SU-DHL-6 (cell line): ENCODE data around the gene STK26.

Experiments
- H2AFZ ChIP-seq: fragments of 200-600 bp; sonication (generic); 2 replicates; pipeline ENCODE4 v1.6.1; 2014; ENCODE audit warnings: low read depth, mild to moderate bottlenecking, moderate library complexity, mixed read lengths, antibody characterized with exemption, low read length; ENCODE audit not compliant: severe bottlenecking
- H3F3A ChIP-seq: fragments of 200-600 bp; shearing (Covaris generic); 2 replicates; pipeline ENCODE4 v1.6.0; 2016; ENCODE audit warnings: antibody characterized with exemption, mild to moderate bottlenecking; ENCODE audit not compliant: insufficient read depth
- H3K27ac ChIP-seq: fragments of 200-600 bp; sonication (generic); 2 replicates; pipeline ENCODE4 v1.5.1; 2016; ENCODE audit warnings: low read depth, mild to moderate bottlenecking, low read length, moderate library complexity, mixed read lengths
- H3K27me3 ChIP-seq: fragments of 200-600 bp; sonication (generic), shearing (Covaris generic); 2 replicates; pipeline ENCODE4 v1.6.0; 2014; ENCODE audit warnings: mild to moderate bottlenecking, low read length
- H3K36me3 ChIP-seq: fragments of 200-600 bp; sonication (generic); 2 replicates; pipeline ENCODE4 v1.6.1; 2014; ENCODE audit warnings: mild to moderate bottlenecking, low read length, mixed read lengths
- H3K4me2 ChIP-seq: fragments of 300-600, 200-600 bp; shearing (Covaris generic), sonication (generic); 2 replicates; pipeline ENCODE4 v1.6.0; 2014; ENCODE audit warnings: low read length, low read depth, mild to moderate bottlenecking; ENCODE audit not compliant: poor library complexity, severe bottlenecking
- H3K4me3 ChIP-seq: fragments of 200-600 bp; sonication (generic); 2 replicates; pipeline ENCODE4 v1.5.1; 2014; ENCODE audit warnings: antibody characterized with exemption, low read length, mild to moderate bottlenecking, mixed read lengths; ENCODE audit not compliant: insufficient read depth, poor library complexity, severe bottlenecking
- H3K79me2 ChIP-seq: fragments of 200-600 bp; sonication (generic); 2 replicates; pipeline ENCODE4 v1.6.1; 2014; ENCODE audit warnings: mild to moderate bottlenecking, low read length, moderate library complexity; ENCODE audit not compliant: insufficient read depth
- H3K9ac ChIP-seq: fragments of 200-600 bp; sonication (generic); 2 replicates; pipeline ENCODE4 v1.7.0; 2014; ENCODE audit warnings: mild to moderate bottlenecking, low read length
- H3K9me2 ChIP-seq: fragments of 200-600 bp; sonication (generic); replicated peaks from 2 replicates; pipeline ENCODE4 v1.6.1; 2014; ENCODE audit warnings: low read length; ENCODE audit not compliant: insufficient read depth
- H3K9me3 ChIP-seq: fragments of 200-600 bp; sonication (generic); 2 replicates; pipeline ENCODE4 v1.6.1; 2014; ENCODE audit warnings: low read length, mixed read lengths; ENCODE audit not compliant: insufficient read depth
- H4K20me1 ChIP-seq: fragments of 200-600 bp; sonication (generic); 2 replicates; pipeline ENCODE4 v1.6.1; 2014; ENCODE audit warnings: low read depth, mild to moderate bottlenecking, antibody characterized with exemption, low read length, moderate library complexity, mixed read lengths
- CTCF ChIP-seq: fragments of 200-600 bp; sonication (generic); IDR thresholded peaks from one replicate; pipeline ENCODE4 v1.5.1; 2017; ENCODE audit warnings: antibody characterized with exemption, mild to moderate bottlenecking, low read length, moderate library complexity; ENCODE audit not compliant: insufficient read depth, poor library complexity, severe bottlenecking
- EZH2phosphoT487 ChIP-seq: fragments of 200-600 bp; sonication (generic), shearing (Covaris generic); conservative IDR thresholded peaks from 2 replicates; pipeline ENCODE4 v1.6.1; 2018; ENCODE audit warnings: mild to moderate bottlenecking, antibody characterized with exemption, low read length, moderate library complexity, mixed read lengths

The STK26 gene

GRCh38 chrX:132118358-132118757 lies 95.3 kb downstream of the STK26 start:
- H3K9me2 ChIP-seq, result no peaks in the 10 kb centered on the region
- H3K36me3 ChIP-seq, result no peaks in the 10 kb centered on the region
- no peak overlapping the region for H3K9ac ChIP-seq
- no peaks in the 10 kb centered on the region for H3K9me3 ChIP-seq
- no peak overlapping the region for H3K4me3 ChIP-seq
- TF ChIP-seq CTCF, result no peak
- no peak for TF ChIP-seq EZH2phosphoT487
- no peaks in the 10 kb centered on the region for H4K20me1 ChIP-seq
- no peaks in the 10 kb centered on the region for H3K79me2 ChIP-seq
- H3K27ac ChIP-seq, result no peak overlapping the region
- H3K4me2 ChIP-seq, result no peak overlapping the region
- H3F3A ChIP-seq, result no peaks in the 10 kb centered on the region
- H3K27me3 ChIP-seq, result no peaks in the 10 kb centered on the region
- no peak overlapping the region for H2AFZ ChIP-seq

DNA sequence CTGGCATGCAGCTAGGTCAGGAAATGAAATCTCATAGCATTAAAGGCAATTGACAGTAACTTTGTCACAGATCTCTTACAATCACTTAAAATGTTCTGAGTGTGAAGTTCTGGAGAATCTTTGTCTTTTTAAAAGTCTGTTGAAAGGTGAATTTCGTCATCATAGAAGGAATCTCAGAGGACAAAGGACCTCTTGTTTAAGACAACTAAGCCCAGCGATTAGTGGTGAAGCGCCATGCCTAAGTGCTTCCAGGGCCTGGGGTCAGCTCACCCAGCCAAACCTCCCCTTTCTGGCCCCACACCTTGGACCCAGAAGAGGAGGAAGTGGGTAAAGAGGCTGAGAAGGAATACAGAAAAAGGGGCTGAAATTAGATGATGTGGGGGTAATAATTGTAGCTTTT lies 96.2 kb downstream of the STK26 start:
- Histone ChIP-seq H3K27ac (no peak overlapping the region), H4K20me1 (no peaks in the 10 kb centered on the region), H3K4me2 (no peak overlapping the region), H3F3A (no peaks in the 10 kb centered on the region), H3K9me3 (no peaks in the 10 kb centered on the region), H2AFZ (no peak overlapping the region), H3K27me3 (no peaks in the 10 kb centered on the region), H3K9ac (no peak overlapping the region), H3K79me2 (no peaks in the 10 kb centered on the region), H3K9me2 (no peaks in the 10 kb centered on the region), H3K4me3 (no peak overlapping the region), H3K36me3 (no peaks in the 10 kb centered on the region)
- TF ChIP-seq EZH2phosphoT487 (no peak), CTCF (no peak)

DNA sequence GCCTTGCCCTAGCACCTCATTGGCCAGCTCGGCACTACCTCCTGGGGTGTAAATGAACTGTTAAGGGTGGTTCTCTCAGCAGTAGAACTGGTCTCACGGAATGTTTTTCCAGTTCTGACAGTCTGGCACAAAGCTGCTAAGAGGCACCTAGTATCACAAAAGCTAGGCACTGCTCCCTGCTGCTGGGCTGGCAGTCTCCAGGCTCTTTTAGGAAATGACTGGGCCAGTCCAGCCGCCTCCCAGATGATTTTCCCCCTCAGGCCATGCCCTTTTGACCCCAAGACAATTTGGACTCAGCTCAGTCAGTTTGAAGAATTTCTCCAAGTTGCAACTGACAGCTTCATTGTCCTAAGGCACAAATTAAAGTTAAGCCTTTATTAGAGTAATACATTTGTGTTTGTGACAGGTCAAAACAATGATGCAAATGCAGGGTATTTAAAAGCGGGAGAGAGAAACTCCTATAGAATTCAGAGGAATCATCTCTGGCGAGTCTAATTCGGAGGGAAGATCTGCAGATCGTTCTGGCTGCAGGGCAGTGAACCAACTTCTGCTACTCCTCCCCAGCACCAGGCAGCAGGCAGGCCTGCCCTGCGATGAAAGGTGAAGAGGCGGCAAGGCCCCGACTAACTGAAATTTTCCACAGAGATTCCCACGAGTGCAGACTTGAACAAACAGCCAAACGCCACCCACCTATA lies 96.9 kb downstream of the STK26 start:
- H3K9ac ChIP-seq, result no peak overlapping the region

More for the DNA sequence above, 96.9 kb downstream of the STK26 start:
- Histone ChIP-seq H3K4me3 (no peak overlapping the region), H3K27me3 (no peaks in the 10 kb centered on the region), H3K9me3 (no peaks in the 10 kb centered on the region), H3K27ac (no peak overlapping the region), H3K9me2 (no peaks in the 10 kb centered on the region), H3K36me3 (no peaks in the 10 kb centered on the region), H3K4me2 (no peak overlapping the region), H2AFZ (no peak overlapping the region), H3K79me2 (no peaks in the 10 kb centered on the region), H4K20me1 (no peaks in the 10 kb centered on the region), H3F3A (no peaks in the 10 kb centered on the region)
- TF ChIP-seq CTCF (no peak), EZH2phosphoT487 (no peak)
